CD4-positive, alpha-beta T cell (primary cell): Measurements from ENCODE around the gene CILP. TPM values are rescaled to one million over a fixed set of nuclear protein-coding genes. Genes with fewer than 3 reads are reported as not detected.

Source experiments
- ATAC-seq: fragments of 200-7000 bp; cut with Tn5 transposase; one replicate; pipeline ENCODE4 v1.10.0; 2022; ENCODE audit warnings: mild to moderate bottlenecking; ENCODE audit not compliant: poor library complexity
- CTCF ChIA-PET: fragments of 350-600 bp; sonication (Branson Sonifier 250); formaldehyde crosslinking; loops from one replicate; lab custom pipeline; 2021; ENCODE audit warnings: antibody characterized with exemption, inconsistent platforms; lab: Charles Lee
- POLR2A ChIA-PET: fragments of 350-600 bp; sonication (Branson Sonifier 250); formaldehyde crosslinking; loops from one replicate; lab custom pipeline; 2021; ENCODE audit warnings: antibody characterized with exemption, inconsistent platforms; lab: Charles Lee
- DNase-seq, 14 experiments: peaks; one replicate each; pipeline ENCODE4 v3.0.0-alpha.2; 2013 to 2020; ENCODE audit warnings: mixed read lengths in 2 of 14
- H3K27ac ChIP-seq, 2 donors: one replicate each; pipeline versions ENCODE4 v1.5.1 to v1.7.0; 2013; ENCODE audit warnings: low read length in 2 of 2, low read depth in 1 of 2, mild to moderate bottlenecking in 1 of 2
- H3K27me3 ChIP-seq, 2 experiments: 1 replicate in 1 of 2; 2 replicates in 1 of 2; pipeline versions ENCODE4 v1.6.1 to v1.7.0; 2013; ENCODE audit warnings: low read length in 2 of 2, control low read depth in 1 of 2, mild to moderate bottlenecking in 1 of 2, moderate library complexity in 1 of 2; ENCODE audit not compliant: insufficient read depth in 2 of 2, control insufficient read depth in 1 of 2
- H3K36me3 ChIP-seq: one replicate; pipeline ENCODE4 v1.6.1; 2013; ENCODE audit warnings: low read length, control low read depth; ENCODE audit not compliant: insufficient read depth
- H3K4me1 ChIP-seq: one replicate; pipeline ENCODE4 v1.6.1; 2013; ENCODE audit warnings: low read length, control low read depth; ENCODE audit not compliant: insufficient read depth
- H3K4me3 ChIP-seq: one replicate; pipeline ENCODE4 v1.5.1; 2013; ENCODE audit warnings: mild to moderate bottlenecking, low read length, moderate library complexity
- H3K9me3 ChIP-seq, 2 experiments: 1 replicate in 1 of 2; 2 replicates in 1 of 2; pipeline versions ENCODE4 v1.6.1 to v1.7.0; 2013; ENCODE audit warnings: low read length in 2 of 2, mild to moderate bottlenecking in 2 of 2, control low read depth in 1 of 2, moderate library complexity in 1 of 2; ENCODE audit not compliant: control insufficient read depth in 1 of 2, insufficient read depth in 1 of 2
- H3K27ac Mint-ChIP-seq: one replicate; pipeline ENCODE4 v1.8.0; 2020; ENCODE audit warnings: mixed read lengths
- H3K27me3 Mint-ChIP-seq: one replicate; pipeline ENCODE4 v1.8.0; 2021; ENCODE audit warnings: mixed read lengths
- H3K36me3 Mint-ChIP-seq: one replicate; pipeline ENCODE4 v1.8.0; 2021; ENCODE audit warnings: low read depth, mixed read lengths
- H3K4me1 Mint-ChIP-seq: one replicate; pipeline ENCODE4 v1.8.0; 2021; ENCODE audit warnings: low read depth, mixed read lengths
- H3K4me3 Mint-ChIP-seq: one replicate; pipeline ENCODE4 v1.8.0; 2020; ENCODE audit warnings: mild to moderate bottlenecking, mixed read lengths
- H3K9me3 Mint-ChIP-seq: one replicate; pipeline ENCODE4 v1.8.0; 2020; ENCODE audit warnings: mixed read lengths
- intact Hi-C, 2 experiments: fragments of 100-400 bp; cut with DNase I in 1 of 2; cut with micrococcal nuclease in 1 of 2; formaldehyde crosslinking; loops; one replicate each; pipeline versions ENCODE4 v1.15.1 to v1.9.0; 2023 to 2025; cut with DNase I, micrococcal nuclease
- total RNA-seq, 174 experiments: library from RNA in 2 of 174; stranded (reverse) in 2 of 174; gene quantifications; one replicate each; pipeline ENCODE4 v1.2.3 and lab custom pipeline; 2021 to 2026
- TF ChIP-seq, protein P1 (sequence below): fragments of 200-600 bp; IDR thresholded peaks from one replicate; pipeline ENCODE4 v1.8.0; 2022; ENCODE audit warnings: antibody characterized with exemption, mild to moderate bottlenecking

The CILP gene
- total RNA-seq, 2 experiments from 2014 or later: 0.31 to 0.33 TPM

- ChIA-PET CTCF (no interaction called here), POLR2A (interaction anchor here (0.7 kb wide), 1 partner anchor 16 kb away, joined by 3 read pairs; no protein-coding TSS in a partner anchor)
- Histone ChIP-seq H3K36me3 (peaks cover 40% of the 10 kb centered on the region), H3K4me3 (no peak overlapping the region), H3K27ac (no peak overlapping the region), H3K4me1 (peaks cover 22% of the 10 kb centered on the region), H3K27me3 (no peaks in the 10 kb centered on the region), H3K9me3 (no peaks in the 10 kb centered on the region)
- intact Hi-C loops: loop anchor here in 1 of 2 experiments (10.0 kb wide), 3 partner anchors 335 to 795 kb away; partner anchors contain the start of genes PCLAF, PLEKHO2, RAB11A and TRIP4
- Mint-ChIP-seq H3K27ac (no peak overlapping the region), H3K4me3 (no peak overlapping the region), H3K27me3 (no peaks in the 10 kb centered on the region), H3K36me3 (peaks cover 59% of the 10 kb centered on the region), H3K4me1 (peaks cover 47% of the 10 kb centered on the region), H3K9me3 (no peaks in the 10 kb centered on the region)
- TF ChIP-seq, protein P1, sequence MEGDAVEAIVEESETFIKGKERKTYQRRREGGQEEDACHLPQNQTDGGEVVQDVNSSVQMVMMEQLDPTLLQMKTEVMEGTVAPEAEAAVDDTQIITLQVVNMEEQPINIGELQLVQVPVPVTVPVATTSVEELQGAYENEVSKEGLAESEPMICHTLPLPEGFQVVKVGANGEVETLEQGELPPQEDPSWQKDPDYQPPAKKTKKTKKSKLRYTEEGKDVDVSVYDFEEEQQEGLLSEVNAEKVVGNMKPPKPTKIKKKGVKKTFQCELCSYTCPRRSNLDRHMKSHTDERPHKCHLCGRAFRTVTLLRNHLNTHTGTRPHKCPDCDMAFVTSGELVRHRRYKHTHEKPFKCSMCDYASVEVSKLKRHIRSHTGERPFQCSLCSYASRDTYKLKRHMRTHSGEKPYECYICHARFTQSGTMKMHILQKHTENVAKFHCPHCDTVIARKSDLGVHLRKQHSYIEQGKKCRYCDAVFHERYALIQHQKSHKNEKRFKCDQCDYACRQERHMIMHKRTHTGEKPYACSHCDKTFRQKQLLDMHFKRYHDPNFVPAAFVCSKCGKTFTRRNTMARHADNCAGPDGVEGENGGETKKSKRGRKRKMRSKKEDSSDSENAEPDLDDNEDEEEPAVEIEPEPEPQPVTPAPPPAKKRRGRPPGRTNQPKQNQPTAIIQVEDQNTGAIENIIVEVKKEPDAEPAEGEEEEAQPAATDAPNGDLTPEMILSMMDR: no peak
- ATAC-seq (no peak), DNase-seq (no peak)
These were observed 31.1 kb downstream of the CILP start for GRCh38 chr15:65180167-65180566.

DNA sequence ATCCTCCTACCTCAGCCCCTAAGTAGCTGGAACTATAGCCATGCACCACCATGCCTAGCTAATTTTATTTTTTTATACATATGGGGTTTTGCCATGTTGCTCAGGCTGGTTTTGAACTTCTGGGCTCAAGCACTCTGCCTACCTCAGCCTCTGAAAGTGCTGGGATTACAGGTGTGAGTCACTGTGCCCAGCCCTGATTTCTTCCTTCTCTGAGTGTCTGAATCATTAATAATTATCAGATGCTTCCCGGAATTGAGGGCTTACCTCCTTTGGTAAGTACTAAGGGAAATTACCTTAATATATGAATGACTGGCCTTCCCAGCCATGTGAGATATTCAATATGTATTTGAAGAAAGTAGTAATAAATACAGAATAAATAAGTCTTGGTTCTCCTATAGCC is 33.4 kb downstream of the CILP start:
- no peak overlapping the region for H3K4me3 Mint-ChIP-seq
- no peaks in the 10 kb centered on the region for H3K9me3 Mint-ChIP-seq
- no peaks in the 10 kb centered on the region for H3K27me3 Mint-ChIP-seq

DNA sequence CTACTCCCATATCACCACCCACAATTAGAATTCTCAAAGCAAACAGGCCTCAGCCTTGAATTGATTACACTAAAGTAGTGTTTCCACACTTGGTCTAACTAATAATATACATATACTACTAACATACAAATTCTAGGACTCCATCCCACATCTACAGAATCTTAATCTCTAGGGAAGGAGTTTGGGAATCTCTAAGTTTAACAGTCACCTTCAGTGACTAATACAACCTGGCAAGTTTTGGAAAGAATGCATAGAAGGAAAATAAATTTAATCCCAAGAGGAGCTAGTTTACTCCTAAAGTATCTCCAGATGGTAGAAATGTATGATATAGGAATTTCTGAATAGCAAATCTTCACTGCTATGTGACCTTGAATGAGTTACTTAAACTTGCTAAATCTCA is 35.2 kb downstream of the CILP start:
- no peak overlapping the region for H3K4me3 ChIP-seq
- Mint-ChIP-seq H3K36me3 (peaks cover 75% of the 10 kb centered on the region), H3K4me1 (peaks cover 30% of the 10 kb centered on the region), H3K27me3 (no peaks in the 10 kb centered on the region), H3K27ac (no peak overlapping the region), H3K4me3 (no peak overlapping the region), H3K9me3 (no peaks in the 10 kb centered on the region)
- no peak overlapping the region for H3K27ac ChIP-seq
- no peaks in the 10 kb centered on the region for H3K9me3 ChIP-seq
- H3K27me3 ChIP-seq: no peaks in the 10 kb centered on the region
- ChIA-PET POLR2A (no interaction called here), CTCF (no interaction called here)
- H3K36me3 ChIP-seq: peaks cover 66% of the 10 kb centered on the region
- TF ChIP-seq, protein P1: no peak
- peaks cover 3% of the 10 kb centered on the region for H3K4me1 ChIP-seq
- no peak for DNase-seq
- intact Hi-C loops: no loop called here
- ATAC-seq: no peak

More for the DNA sequence above, 33.4 kb downstream of the CILP start:
- no peaks in the 10 kb centered on the region for H3K27me3 ChIP-seq
- H3K36me3 ChIP-seq: peaks cover 53% of the 10 kb centered on the region
- H3K27ac ChIP-seq: no peak overlapping the region
- no peak overlapping the region for H3K4me3 ChIP-seq
- DNase-seq (no peak), ATAC-seq (no peak)
- peaks cover 14% of the 10 kb centered on the region for H3K4me1 ChIP-seq
- H3K9me3 ChIP-seq: no peaks in the 10 kb centered on the region
- intact Hi-C loops: no loop called here
- Mint-ChIP-seq H3K36me3 (peaks cover 60% of the 10 kb centered on the region), H3K27ac (no peak overlapping the region), H3K4me1 (peaks cover 41% of the 10 kb centered on the region)
- CTCF ChIA-PET: no interaction called here
- TF ChIP-seq, protein P1: no peak
- POLR2A ChIA-PET: no interaction called here
